DOHH2 (cell line): Measurements from ENCODE around the gene METTL16.

Source experiments
- CTCF ChIP-seq: fragments of 200-600 bp; sonication (generic); IDR thresholded peaks from one replicate; pipeline ENCODE4 v1.5.1; 2014; ENCODE audit warnings: antibody characterized with exemption, mild to moderate bottlenecking, low read depth, low read length; ENCODE audit not compliant: poor library complexity, severe bottlenecking
- EZH2phosphoT487 ChIP-seq: fragments of 200-600 bp; sonication (generic); IDR thresholded peaks from 2 replicates; pipeline ENCODE4 v1.6.1; 2017; ENCODE audit warnings: borderline replicate concordance, mild to moderate bottlenecking, antibody characterized with exemption, low read length, moderate library complexity, mixed read lengths

- TF ChIP-seq CTCF: no peak
- TF ChIP-seq EZH2phosphoT487: no peak
These were observed 116.9 kb downstream of the METTL16 start for GRCh38 chr17:2394775-2395201.
